B cell (primary cell): Measurements from ENCODE around the gene CD93. TPM values are rescaled to one million over a fixed set of nuclear protein-coding genes. Genes with fewer than 3 reads are reported as not detected.

Experiments
- ATAC-seq: fragments of 200-7000 bp; cut with Tn5 transposase; one replicate; pipeline ENCODE4 v1.10.0; 2021; ENCODE audit warnings: low read depth, mild to moderate bottlenecking, moderate number of reproducible peaks, moderate library complexity
- CTCF ChIA-PET: fragments of 350-600 bp; sonication (Branson Sonifier 250); formaldehyde crosslinking; loops from one replicate; lab custom pipeline; 2021; ENCODE audit warnings: antibody characterized with exemption, inconsistent platforms; lab: Charles Lee
- POLR2A ChIA-PET: fragments of 350-600 bp; sonication (Branson Sonifier 250); formaldehyde crosslinking; loops from one replicate; lab custom pipeline; 2021; ENCODE audit warnings: antibody characterized with exemption; lab: Charles Lee
- DNase-seq: peaks from one replicate; pipeline ENCODE4 v3.0.0; 2013
- H2AFZ ChIP-seq: 2 replicates; pipeline ENCODE4 v1.6.1; 2012; ENCODE audit warnings: mild to moderate bottlenecking, low read depth, low read length; ENCODE audit not compliant: insufficient read depth, poor library complexity, severe bottlenecking
- H3K27ac ChIP-seq, 2 donors: 1 replicate in 1 of 2; 2 replicates in 1 of 2; pipeline ENCODE4 v1.5.1; 2012 to 2013; ENCODE audit warnings: low read length in 2 of 2, mild to moderate bottlenecking in 2 of 2, moderate library complexity in 1 of 2
- H3K27me3 ChIP-seq, 4 experiments: fragments of 200-600 bp in 1 of 4; sonication (generic) in 1 of 4; replicated peaks in 1 of 4; 1 replicate in 2 of 4; 2 replicates in 2 of 4; pipeline versions ENCODE4 v1.6.1 to v1.7.0; 2013 to 2016; ENCODE audit warnings: low read length in 3 of 4, mild to moderate bottlenecking in 2 of 4, mixed read lengths in 1 of 4, moderate library complexity in 1 of 4; ENCODE audit not compliant: insufficient read depth in 4 of 4, control insufficient read depth in 3 of 4; ENCODE audit errors: control extremely low read depth in 1 of 4
- H3K36me3 ChIP-seq, 2 experiments: replicated peaks in 1 of 2; 1 replicate in 1 of 2; 2 replicates in 1 of 2; pipeline versions ENCODE4 v1.6.1 to v1.7.1; 2013; ENCODE audit warnings: low read length in 1 of 2; ENCODE audit not compliant: insufficient read depth in 2 of 2, control insufficient read depth in 1 of 2; ENCODE audit errors: control extremely low read depth in 1 of 2, extremely low read depth in 1 of 2
- H3K4me1 ChIP-seq, 2 donors: fragments of 200-600 bp in 1 of 2; sonication (generic) in 1 of 2; 1 replicate in 1 of 2; 2 replicates in 1 of 2; pipeline versions ENCODE4 v1.5.1 to v1.6.1; 2013 to 2017; ENCODE audit warnings: low read length in 2 of 2; ENCODE audit not compliant: control insufficient read depth in 2 of 2, insufficient read depth in 2 of 2
- H3K4me2 ChIP-seq: replicated peaks from 2 replicates; pipeline ENCODE3; 2012; ENCODE audit warnings: mild to moderate bottlenecking, low read depth, low read length; ENCODE audit not compliant: poor library complexity, severe bottlenecking
- H3K4me3 ChIP-seq, 5 experiments: fragments of 200-600 bp in 1 of 5; sonication (generic) in 1 of 5; 1 replicate in 3 of 5; 2 replicates in 2 of 5; pipeline versions ENCODE4 v1.5.1 to v1.7.0; 2011 to 2016; ENCODE audit warnings: low read length in 4 of 5, mild to moderate bottlenecking in 4 of 5, low read depth in 2 of 5, control low read depth in 1 of 5, moderate library complexity in 1 of 5; ENCODE audit not compliant: insufficient read depth in 1 of 5; ENCODE audit errors: control extremely low read depth in 1 of 5, extremely low read depth in 1 of 5
- H3K79me2 ChIP-seq: fragments of 200-600 bp; sonication (generic); one replicate; pipeline ENCODE4 v1.6.0; 2016; ENCODE audit warnings: low read length; ENCODE audit not compliant: control insufficient read depth, insufficient read depth
- H3K9ac ChIP-seq: fragments of 200-600 bp; sonication (generic); 2 replicates; pipeline ENCODE4 v1.6.1; 2017; ENCODE audit warnings: mild to moderate bottlenecking, low read length, moderate library complexity
- H3K9me3 ChIP-seq, 3 donors: one replicate each; pipeline versions ENCODE4 v1.6.1 to v1.7.1; 2013; ENCODE audit warnings: low read length in 2 of 3; ENCODE audit not compliant: control insufficient read depth in 2 of 3, insufficient read depth in 1 of 3; ENCODE audit errors: control extremely low read depth in 1 of 3
- H4K20me1 ChIP-seq: 2 replicates; pipeline ENCODE4 v1.6.0; 2012; ENCODE audit warnings: mild to moderate bottlenecking, low read length; ENCODE audit not compliant: insufficient read depth, control insufficient read depth, poor library complexity, severe bottlenecking
- H3K27ac Mint-ChIP-seq: one replicate; pipeline ENCODE4 v1.8.0; 2021; ENCODE audit warnings: mixed read lengths
- H3K27me3 Mint-ChIP-seq: one replicate; pipeline ENCODE4 v1.8.0; 2021; ENCODE audit warnings: mixed read lengths
- H3K4me1 Mint-ChIP-seq: one replicate; pipeline ENCODE4 v1.8.0; 2021; ENCODE audit warnings: mixed read lengths
- H3K4me3 Mint-ChIP-seq: one replicate; pipeline ENCODE4 v1.8.0; 2021; ENCODE audit warnings: mixed read lengths
- H3K9me3 Mint-ChIP-seq: one replicate; pipeline ENCODE4 v1.8.0; 2022; ENCODE audit warnings: mixed read lengths; ENCODE audit not compliant: insufficient read depth
- CTCF ChIP-seq: fragments of 200-600 bp; IDR thresholded peaks from one replicate; pipeline ENCODE4 v1.8.0; 2022; ENCODE audit warnings: antibody characterized with exemption, mild to moderate bottlenecking
- EZH2 ChIP-seq: IDR thresholded peaks from 2 replicates; pipeline ENCODE4 v1.6.1; 2012; ENCODE audit warnings: borderline replicate concordance, low read depth, mild to moderate bottlenecking, moderate library complexity, low read length; ENCODE audit not compliant: insufficient read depth, poor library complexity, severe bottlenecking
- WGBS: methylation state at CpG from one replicate; pipeline ENCODE4 v1.1.5; 2013; ENCODE audit warnings: missing lambda C conversion rate; ENCODE audit not compliant: insufficient coverage; 5-methylcytosine and 5-hydroxymethylcytosine counted together
- intact Hi-C: fragments of 100-400 bp; cut with micrococcal nuclease; formaldehyde crosslinking; loops from one replicate; pipeline ENCODE4 v1.10.0; 2022
- polyA plus RNA-seq: library from polyadenylated mRNA; depleted of rRNA; stranded (reverse); fragments of >200 nt; gene quantifications from 2 replicates; pipeline ENCODE4 v1.2.3, GENCODE V29; 2012
- total RNA-seq, 2 donors: library from RNA; stranded (reverse); fragments of 120-200 nt in 1 of 2; gene quantifications; 1 replicate in 1 of 2; 2 replicates in 1 of 2; pipeline versions ENCODE4 v1.2.3 to v1.2.4, GENCODE V29; 2013 to 2022

Gene CD93
- total and polyA plus RNA-seq, 2 donors (not counting 1 experiment from before 2014, with no cell fraction given): 0.12 to 0.51 TPM

GRCh38 chr20:23035731-23036130 lies 50.4 kb downstream of the CD93 start:
- H3K9me3 ChIP-seq: peaks cover 0 to 5% (median 0%) of the 10 kb centered on the region in 3 donors
- no peak for ATAC-seq
- H3K4me1 Mint-ChIP-seq: no peaks in the 10 kb centered on the region
- WGBS: 94% methylated on average over 41 of the region's 41 CpGs
- no peak overlapping the region for H3K9ac ChIP-seq
- H3K4me3 Mint-ChIP-seq: no peak overlapping the region
- no peak for TF ChIP-seq CTCF
- no peak for TF ChIP-seq EZH2
- no peaks in the 10 kb centered on the region for H4K20me1 ChIP-seq
- peaks cover 0 to 12% (median 0%) of the 10 kb centered on the region in 4 experiments for H3K27me3 ChIP-seq
- no peak overlapping the region for H3K4me2 ChIP-seq
- ChIA-PET POLR2A (no interaction called here), CTCF (no interaction called here)
- no peaks in the 10 kb centered on the region for H3K79me2 ChIP-seq
- no peak for DNase-seq
- H3K9me3 Mint-ChIP-seq: no peaks in the 10 kb centered on the region
- no peaks in the 10 kb centered on the region for H3K36me3 ChIP-seq
- H3K4me1 ChIP-seq: no peaks in the 10 kb centered on the region
- peaks cover 37% of the 10 kb centered on the region for H3K27me3 Mint-ChIP-seq
- intact Hi-C loops: no loop called here
- H3K27ac ChIP-seq: no peak overlapping the region
- H2AFZ ChIP-seq: no peak overlapping the region
- H3K4me3 ChIP-seq: no peak overlapping the region
- no peak overlapping the region for H3K27ac Mint-ChIP-seq

GRCh38 chr20:23034721-23035671 lies 51.1 kb downstream of the CD93 start, which contains the start of gene SSTR4:
TSS of gene SSTR4 (plus strand) at chr20:23035312. CDS start at chr20:23035484, 172 bp downstream.
- POLR2A ChIA-PET: no interaction called here
- H3K4me2 ChIP-seq: no peak within 1 kb of the TSS
- TF ChIP-seq CTCF (no peak), EZH2 (no peak)
- intact Hi-C loops: no loop called here
- no peak within 1 kb of the TSS for H3K9ac ChIP-seq
- no peak within 1 kb of the TSS for H2AFZ ChIP-seq
- H3K27me3 ChIP-seq: peaks cover 0 to 12% (median 0%) of the 10 kb centered on the region in 4 experiments
- Mint-ChIP-seq H3K9me3 (no peaks in the 10 kb centered on the region), H3K27ac (no peak within 1 kb of the TSS), H3K4me1 (no peaks in the 10 kb centered on the region), H3K27me3 (peaks cover 34% of the 10 kb centered on the region), H3K4me3 (no peak within 1 kb of the TSS)
- H3K36me3 ChIP-seq: no peaks in the 10 kb centered on the region
- H3K79me2 ChIP-seq: no peaks in the 10 kb centered on the region
- ATAC-seq: no peak
- H3K4me1 ChIP-seq: no peaks in the 10 kb centered on the region
- WGBS: 33% methylated on average over 83 of the region's 83 CpGs
- CTCF ChIA-PET: no interaction called here
- H3K4me3 ChIP-seq: no peak within 1 kb of the TSS
- H3K27ac ChIP-seq: no peak within 1 kb of the TSS
- no peaks in the 10 kb centered on the region for H4K20me1 ChIP-seq
- H3K9me3 ChIP-seq: peaks cover 0 to 5% (median 0%) of the 10 kb centered on the region in 3 donors
- DNase-seq: no peak
